GM12865 (cell line): ENCODE data around the gene APOBEC3A.
A peak's percentile ranks its signal among the peaks of the same experiment; 100 is the strongest.

Experiments used
- DNase-seq: peaks from one replicate; pipeline ENCODE4 v3.0.0; 2010; ENCODE audit warnings: low read depth
- H3K4me3 ChIP-seq: 2 replicates; pipeline ENCODE4 v1.5.1; 2011; ENCODE audit warnings: mild to moderate bottlenecking, low read depth, low read length, control low read depth
- TF ChIP-seq, protein P1 (sequence below): IDR thresholded peaks from 2 replicates; pipeline ENCODE4 v1.5.1; 2011; ENCODE audit warnings: low read length, control low read depth, low read depth, inconsistent platforms; ENCODE audit not compliant: insufficient read depth; ENCODE audit errors: missing control alignments

APOBEC3A gene

DNA sequence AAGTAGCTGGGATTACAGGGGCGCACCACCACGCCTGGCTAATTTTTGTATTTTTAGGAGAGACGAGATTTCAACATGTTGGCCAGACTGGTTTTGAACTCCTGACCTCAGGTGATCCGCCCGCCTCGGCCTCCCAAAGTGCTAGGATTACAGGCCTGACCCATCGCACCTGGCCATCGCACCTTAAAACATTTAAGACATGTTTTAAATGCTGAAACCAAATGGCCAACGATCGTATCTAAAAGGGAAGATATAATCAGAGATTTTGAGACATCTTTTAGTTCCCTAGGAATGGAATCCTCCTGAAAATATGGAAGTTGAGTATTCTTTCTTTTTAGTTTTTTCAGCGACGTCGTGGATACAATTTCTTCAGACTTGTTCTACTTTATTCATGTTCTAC, 21.8 kb upstream of the APOBEC3A start:
- H3K4me3 ChIP-seq = no peak overlapping the region
- no peak for DNase-seq
- TF ChIP-seq, protein P1, sequence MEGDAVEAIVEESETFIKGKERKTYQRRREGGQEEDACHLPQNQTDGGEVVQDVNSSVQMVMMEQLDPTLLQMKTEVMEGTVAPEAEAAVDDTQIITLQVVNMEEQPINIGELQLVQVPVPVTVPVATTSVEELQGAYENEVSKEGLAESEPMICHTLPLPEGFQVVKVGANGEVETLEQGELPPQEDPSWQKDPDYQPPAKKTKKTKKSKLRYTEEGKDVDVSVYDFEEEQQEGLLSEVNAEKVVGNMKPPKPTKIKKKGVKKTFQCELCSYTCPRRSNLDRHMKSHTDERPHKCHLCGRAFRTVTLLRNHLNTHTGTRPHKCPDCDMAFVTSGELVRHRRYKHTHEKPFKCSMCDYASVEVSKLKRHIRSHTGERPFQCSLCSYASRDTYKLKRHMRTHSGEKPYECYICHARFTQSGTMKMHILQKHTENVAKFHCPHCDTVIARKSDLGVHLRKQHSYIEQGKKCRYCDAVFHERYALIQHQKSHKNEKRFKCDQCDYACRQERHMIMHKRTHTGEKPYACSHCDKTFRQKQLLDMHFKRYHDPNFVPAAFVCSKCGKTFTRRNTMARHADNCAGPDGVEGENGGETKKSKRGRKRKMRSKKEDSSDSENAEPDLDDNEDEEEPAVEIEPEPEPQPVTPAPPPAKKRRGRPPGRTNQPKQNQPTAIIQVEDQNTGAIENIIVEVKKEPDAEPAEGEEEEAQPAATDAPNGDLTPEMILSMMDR = no peak

DNA sequence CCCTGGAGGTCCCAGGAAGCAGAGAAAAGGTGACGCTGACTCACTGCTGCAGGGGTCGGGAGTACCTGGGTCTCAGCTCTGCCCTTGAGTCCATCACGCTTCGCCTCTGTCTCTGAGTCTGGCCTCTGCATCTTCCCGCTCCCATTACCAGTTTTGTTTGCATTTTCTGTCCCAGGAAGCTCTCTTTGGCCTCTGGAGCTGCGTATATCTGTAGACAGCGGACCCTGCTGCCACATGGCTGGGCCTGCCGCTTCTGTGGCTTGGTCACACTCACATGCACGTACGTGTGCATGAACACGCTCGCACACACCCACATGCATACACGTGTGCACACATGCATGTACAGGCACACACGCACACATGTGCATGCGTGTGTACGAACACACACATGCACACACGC, 20.8 kb upstream of the APOBEC3A start:
- no peak overlapping the region for H3K4me3 ChIP-seq
- TF ChIP-seq, protein P1 = no peak
- DNase-seq = no peak

DNA sequence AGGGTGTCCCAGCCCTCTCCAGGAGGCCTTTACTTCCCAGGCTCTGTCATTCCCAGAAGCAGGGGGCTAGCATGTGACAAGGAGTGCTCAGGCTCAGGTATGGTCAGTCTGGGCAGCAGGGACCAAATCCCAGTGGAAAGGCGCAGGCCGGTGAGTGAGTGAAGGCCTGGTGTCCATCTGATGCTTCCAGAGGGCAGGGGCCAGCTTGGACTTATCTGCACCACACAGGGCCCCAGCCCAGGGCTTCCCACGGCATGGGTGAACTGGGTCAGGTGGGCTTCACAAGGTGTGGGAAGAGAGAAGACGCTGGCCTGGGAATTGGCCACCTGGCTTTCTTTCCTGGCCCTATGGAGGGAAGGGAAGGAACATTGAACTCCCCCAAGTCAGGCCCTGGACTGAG, 20.4 kb upstream of the APOBEC3A start:
- TF ChIP-seq, protein P1 = no peak
- DNase-seq = no peak
- no peak overlapping the region for H3K4me3 ChIP-seq

DNA sequence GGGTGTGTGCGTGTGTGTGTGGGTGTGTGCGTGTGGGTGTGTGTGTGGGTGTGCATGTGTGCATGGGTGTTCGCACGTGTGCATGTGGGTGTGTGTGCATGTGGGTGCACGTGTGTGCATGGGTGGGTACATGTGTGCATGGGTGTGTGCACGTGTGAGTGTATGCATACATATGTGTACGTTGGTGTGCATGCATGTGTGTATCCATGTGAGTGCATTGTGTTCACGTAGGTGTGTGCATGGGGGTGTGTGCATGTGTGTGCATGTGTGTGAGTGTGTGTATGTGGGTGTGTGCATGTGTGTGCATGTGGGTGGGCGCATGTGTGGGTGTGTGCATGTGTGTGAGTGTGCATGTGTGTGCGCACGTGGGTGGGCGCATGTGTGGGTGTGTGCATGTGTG, 19.9 kb upstream of the APOBEC3A start:
- no peak overlapping the region for H3K4me3 ChIP-seq
- TF ChIP-seq, protein P1 = no peak

DNA sequence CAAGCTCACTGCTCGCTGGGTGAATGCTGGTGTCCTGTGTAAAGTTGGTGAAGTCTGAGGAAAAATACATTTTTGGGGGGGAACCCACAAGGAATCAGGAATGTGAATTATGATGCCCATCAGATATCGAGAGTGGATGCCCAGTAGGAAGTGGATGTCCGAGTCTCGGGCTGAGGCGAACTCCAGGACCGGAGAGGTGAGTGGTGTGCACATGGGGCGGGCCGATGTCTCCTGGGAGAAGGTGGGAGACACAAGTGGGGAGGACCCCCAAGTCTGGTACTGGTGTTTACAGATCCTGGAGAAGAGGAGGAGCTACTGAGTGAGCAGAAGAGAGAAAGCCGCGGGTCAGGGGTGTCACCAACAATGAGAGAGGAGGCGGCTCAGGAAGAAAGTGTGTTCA, 19.2 kb upstream of the APOBEC3A start:
- TF ChIP-seq, protein P1 = no peak
- H3K4me3 ChIP-seq = no peak overlapping the region
- DNase-seq = no peak

More for the DNA sequence above, 19.9 kb upstream of the APOBEC3A start:
- no peak for DNase-seq

DNA sequence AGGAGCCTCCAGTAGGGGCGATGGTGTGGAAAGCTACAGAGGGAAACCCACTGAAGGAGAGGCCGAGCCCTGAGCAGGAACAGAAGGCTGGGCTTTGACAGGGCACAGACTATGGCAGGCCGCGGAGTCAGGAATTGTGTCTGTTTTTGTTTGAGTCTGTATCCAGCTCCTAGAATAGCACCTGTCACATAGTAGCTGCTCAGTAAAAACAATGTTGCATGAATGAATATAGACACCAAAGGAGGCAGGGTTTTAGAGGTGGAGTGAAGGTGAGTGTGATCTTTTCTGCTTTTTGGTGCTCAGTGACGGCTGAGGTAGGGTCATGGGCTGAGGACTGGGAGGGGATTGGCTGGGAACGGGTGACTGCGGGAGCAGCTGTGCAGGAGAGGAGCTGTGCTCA, 18.5 kb upstream of the APOBEC3A start:
- DNase-seq = no peak
- TF ChIP-seq, protein P1 = no peak
- H3K4me3 ChIP-seq = no peak overlapping the region

DNA sequence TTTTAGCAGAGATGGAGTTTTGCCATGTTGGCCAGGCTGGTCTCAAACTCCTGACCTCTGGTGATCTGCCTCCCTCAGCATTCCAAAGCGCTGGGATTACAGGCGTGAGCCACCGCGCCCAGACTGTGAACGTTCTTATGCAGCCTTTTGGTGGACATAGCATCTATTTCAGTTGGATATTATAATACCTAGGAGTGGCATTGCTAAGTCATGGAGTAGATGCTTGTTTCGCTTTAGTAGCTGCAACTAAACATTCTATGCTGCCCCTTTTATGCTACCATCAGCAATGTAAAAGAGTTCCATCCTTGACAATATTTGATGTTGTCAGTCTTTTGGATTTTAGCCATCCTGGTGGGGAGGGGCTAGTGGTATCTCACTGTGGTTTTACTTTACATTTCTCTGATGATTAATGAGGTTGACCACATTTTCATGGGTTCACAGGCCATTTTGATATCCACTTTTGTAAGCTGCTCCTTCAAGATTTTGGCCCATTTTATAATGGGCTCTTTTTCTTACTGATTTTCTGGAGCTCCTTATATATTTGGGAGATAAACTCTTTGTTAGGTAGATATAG, 16.5 kb upstream of the APOBEC3A start:
- TF ChIP-seq, protein P1 = no peak
- peak; percentile 56 for DNase-seq
- H3K4me3 ChIP-seq = no peak overlapping the region
